Panc1 (cell line): Measurements from ENCODE around the gene IGSF11. TPM values are rescaled to one million over a fixed set of nuclear protein-coding genes. Genes with fewer than 3 reads are reported as not detected.
A peak's percentile ranks its signal among the peaks of the same experiment; 100 is the strongest.
"Not testable (repeated sequence)": the region's sequence is repeated elsewhere in the genome, so short reads cannot be mapped to it uniquely, and the experiment has no call there.

Experiments
- ATAC-seq: fragments of 200-7000 bp; cut with Tn5 transposase; 2 replicates; pipeline ENCODE4 v1.9.1; 2020; ENCODE audit warnings: mild to moderate bottlenecking, moderate library complexity
- BruUV-seq: library from RNA; stranded (reverse); fragments of 400-500 nt; replicated peaks from 2 replicates; lab custom pipeline; 2021; lab: Mats Ljungman, UMichigan
- CTCF ChIA-PET: fragments of 300-600 bp; sonication (Branson Sonifier 250); formaldehyde crosslinking; loops from one replicate; lab custom pipeline; 2022; ENCODE audit warnings: antibody characterized with exemption; lab: Charles Lee
- POLR2A ChIA-PET: fragments of 300-600 bp; sonication (Branson Sonifier 250); formaldehyde crosslinking; loops from one replicate; lab custom pipeline; 2022; ENCODE audit warnings: antibody characterized with exemption; lab: Charles Lee
- DNase-seq: peaks from one replicate; pipeline ENCODE4 v3.0.0-alpha.2; 2010; ENCODE audit warnings: low read depth, low spot score
- H3K27ac ChIP-seq: 2 replicates; pipeline ENCODE4 v1.5.1; 2011; ENCODE audit warnings: mild to moderate bottlenecking, low read length, inconsistent platforms
- H3K27me3 ChIP-seq: fragments of 200-500 bp; sonication (Bioruptor generic); 2 replicates; pipeline ENCODE4 v1.6.0; 2014; ENCODE audit warnings: low read length, inconsistent platforms; ENCODE audit not compliant: control insufficient read depth, insufficient read depth
- H3K36me3 ChIP-seq: fragments of 200-500 bp; sonication (Bioruptor generic); 2 replicates; pipeline ENCODE4 v1.5.1; 2014; ENCODE audit warnings: inconsistent platforms, mild to moderate bottlenecking, low read length, moderate library complexity; ENCODE audit not compliant: control insufficient read depth, insufficient read depth
- H3K4me1 ChIP-seq: 2 replicates; pipeline ENCODE4 v1.5.1; 2011; ENCODE audit warnings: inconsistent platforms, mild to moderate bottlenecking, low read length, moderate library complexity; ENCODE audit not compliant: control insufficient read depth, insufficient read depth
- H3K4me3 ChIP-seq, 2 experiments: 2 replicates each; pipeline ENCODE4 v1.5.1; 2011 to 2012; ENCODE audit warnings: low read depth in 2 of 2, low read length in 2 of 2, mild to moderate bottlenecking in 2 of 2, inconsistent platforms in 1 of 2, moderate library complexity in 1 of 2
- H3K9me3 ChIP-seq: fragments of 200-500 bp; sonication (Bioruptor generic); 2 replicates; pipeline ENCODE4 v1.5.1; 2014; ENCODE audit warnings: low read depth, mild to moderate bottlenecking, inconsistent platforms, low read length, moderate library complexity; ENCODE audit not compliant: control insufficient read depth, insufficient read depth
- POLR2AphosphoS5 ChIP-seq: IDR thresholded peaks from 2 replicates; pipeline ENCODE4 v1.6.1; 2012; ENCODE audit warnings: mild to moderate bottlenecking, low read depth, low read length, moderate library complexity
- SIN3A ChIP-seq: IDR thresholded peaks from 2 replicates; pipeline ENCODE4 v1.6.1; 2012; ENCODE audit warnings: low read depth, mild to moderate bottlenecking, low read length, moderate library complexity, borderline replicate concordance; ENCODE audit not compliant: insufficient read depth
- TCF7L2 ChIP-seq: IDR thresholded peaks from 2 replicates; pipeline ENCODE4 v1.6.1; 2011; ENCODE audit warnings: mild to moderate bottlenecking, low read depth, low read length, inconsistent platforms
- in situ Hi-C: cut with HindIII; loops from 2 replicates; pipeline ENCODE4 v1.10.0; 2016; ENCODE audit warnings: low sequenced_read_pairs, low pct_unique_long_range_greater_than_20kb
- intact Hi-C: fragments of 100-400 bp; cut with micrococcal nuclease; formaldehyde crosslinking; loops from one replicate; pipeline ENCODE4 v1.10.0; 2022; ENCODE audit not compliant: unreplicated experiment
- total RNA-seq: library from RNA; stranded (reverse); gene quantifications from one replicate; pipeline ENCODE4 v1.2.1, GENCODE V29; 2021; ENCODE audit not compliant: unreplicated experiment
- TF ChIP-seq, protein P1 (sequence below): fragments of 450-650 bp; IDR thresholded peaks from 2 replicates; pipeline ENCODE4 v1.5.1; 2017; ENCODE audit warnings: mild to moderate bottlenecking
- TF ChIP-seq, protein P2 (sequence below), 2 experiments: IDR thresholded peaks; 2 replicates each; pipeline ENCODE4 v1.6.1; 2011 to 2012; ENCODE audit warnings: low read depth in 2 of 2, control low read depth in 1 of 2, low read length in 1 of 2, mild to moderate bottlenecking in 1 of 2, moderate library complexity in 1 of 2; ENCODE audit not compliant: insufficient read depth in 1 of 2

Gene IGSF11
- total RNA-seq, 1 experiment from 2014 or later: 0.33 TPM

DNA sequence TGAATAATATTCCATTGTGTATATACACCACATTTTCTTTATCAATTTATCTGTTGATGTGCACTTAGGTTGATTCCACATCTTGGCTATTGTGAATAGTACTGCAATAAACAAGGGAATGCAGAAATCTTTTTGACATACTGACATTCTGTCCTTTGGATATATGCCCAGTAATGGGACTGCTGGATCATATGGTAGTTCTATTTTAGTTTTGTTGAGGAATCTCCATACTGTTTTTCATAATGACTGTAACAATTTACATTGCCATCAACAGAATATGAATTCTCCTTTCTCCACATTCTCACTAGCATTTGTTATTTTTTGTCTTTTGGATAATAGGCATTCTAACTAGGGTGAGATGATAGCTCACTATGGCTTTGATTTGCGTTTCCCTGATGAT is 174.7 kb downstream of the IGSF11 start:
- H3K27ac ChIP-seq: no peak overlapping the region
- peaks cover 2% of the 10 kb centered on the region; the same call in 1 of the 2 replicates for H3K27me3 ChIP-seq
- no peaks in the 10 kb centered on the region for H3K36me3 ChIP-seq
- intact Hi-C loops: no loop called here
- TF ChIP-seq, protein P1, sequence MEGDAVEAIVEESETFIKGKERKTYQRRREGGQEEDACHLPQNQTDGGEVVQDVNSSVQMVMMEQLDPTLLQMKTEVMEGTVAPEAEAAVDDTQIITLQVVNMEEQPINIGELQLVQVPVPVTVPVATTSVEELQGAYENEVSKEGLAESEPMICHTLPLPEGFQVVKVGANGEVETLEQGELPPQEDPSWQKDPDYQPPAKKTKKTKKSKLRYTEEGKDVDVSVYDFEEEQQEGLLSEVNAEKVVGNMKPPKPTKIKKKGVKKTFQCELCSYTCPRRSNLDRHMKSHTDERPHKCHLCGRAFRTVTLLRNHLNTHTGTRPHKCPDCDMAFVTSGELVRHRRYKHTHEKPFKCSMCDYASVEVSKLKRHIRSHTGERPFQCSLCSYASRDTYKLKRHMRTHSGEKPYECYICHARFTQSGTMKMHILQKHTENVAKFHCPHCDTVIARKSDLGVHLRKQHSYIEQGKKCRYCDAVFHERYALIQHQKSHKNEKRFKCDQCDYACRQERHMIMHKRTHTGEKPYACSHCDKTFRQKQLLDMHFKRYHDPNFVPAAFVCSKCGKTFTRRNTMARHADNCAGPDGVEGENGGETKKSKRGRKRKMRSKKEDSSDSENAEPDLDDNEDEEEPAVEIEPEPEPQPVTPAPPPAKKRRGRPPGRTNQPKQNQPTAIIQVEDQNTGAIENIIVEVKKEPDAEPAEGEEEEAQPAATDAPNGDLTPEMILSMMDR: no peak
- no peak for TF ChIP-seq TCF7L2
- no peak for TF ChIP-seq SIN3A
- TF ChIP-seq, protein P2, sequence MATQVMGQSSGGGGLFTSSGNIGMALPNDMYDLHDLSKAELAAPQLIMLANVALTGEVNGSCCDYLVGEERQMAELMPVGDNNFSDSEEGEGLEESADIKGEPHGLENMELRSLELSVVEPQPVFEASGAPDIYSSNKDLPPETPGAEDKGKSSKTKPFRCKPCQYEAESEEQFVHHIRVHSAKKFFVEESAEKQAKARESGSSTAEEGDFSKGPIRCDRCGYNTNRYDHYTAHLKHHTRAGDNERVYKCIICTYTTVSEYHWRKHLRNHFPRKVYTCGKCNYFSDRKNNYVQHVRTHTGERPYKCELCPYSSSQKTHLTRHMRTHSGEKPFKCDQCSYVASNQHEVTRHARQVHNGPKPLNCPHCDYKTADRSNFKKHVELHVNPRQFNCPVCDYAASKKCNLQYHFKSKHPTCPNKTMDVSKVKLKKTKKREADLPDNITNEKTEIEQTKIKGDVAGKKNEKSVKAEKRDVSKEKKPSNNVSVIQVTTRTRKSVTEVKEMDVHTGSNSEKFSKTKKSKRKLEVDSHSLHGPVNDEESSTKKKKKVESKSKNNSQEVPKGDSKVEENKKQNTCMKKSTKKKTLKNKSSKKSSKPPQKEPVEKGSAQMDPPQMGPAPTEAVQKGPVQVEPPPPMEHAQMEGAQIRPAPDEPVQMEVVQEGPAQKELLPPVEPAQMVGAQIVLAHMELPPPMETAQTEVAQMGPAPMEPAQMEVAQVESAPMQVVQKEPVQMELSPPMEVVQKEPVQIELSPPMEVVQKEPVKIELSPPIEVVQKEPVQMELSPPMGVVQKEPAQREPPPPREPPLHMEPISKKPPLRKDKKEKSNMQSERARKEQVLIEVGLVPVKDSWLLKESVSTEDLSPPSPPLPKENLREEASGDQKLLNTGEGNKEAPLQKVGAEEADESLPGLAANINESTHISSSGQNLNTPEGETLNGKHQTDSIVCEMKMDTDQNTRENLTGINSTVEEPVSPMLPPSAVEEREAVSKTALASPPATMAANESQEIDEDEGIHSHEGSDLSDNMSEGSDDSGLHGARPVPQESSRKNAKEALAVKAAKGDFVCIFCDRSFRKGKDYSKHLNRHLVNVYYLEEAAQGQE (IDR thresholded peaks at IDR 0.05; ENCODE audit: insufficient read depth in 1 of 2, low read depth in 2 of 2, low read length in 1 of 2): no peak
- TF ChIP-seq POLR2AphosphoS5: no peak
- ATAC-seq (no peak), DNase-seq (no peak)
- H3K4me1 ChIP-seq: no peaks in the 10 kb centered on the region
- in situ Hi-C loops: no loop called here
- BruUV-seq: no TSS peak
- no peak overlapping the region for H3K4me3 ChIP-seq
- POLR2A ChIA-PET: no interaction called here
- CTCF ChIA-PET: no interaction called here
- H3K9me3 ChIP-seq: no peaks in the 10 kb centered on the region

DNA sequence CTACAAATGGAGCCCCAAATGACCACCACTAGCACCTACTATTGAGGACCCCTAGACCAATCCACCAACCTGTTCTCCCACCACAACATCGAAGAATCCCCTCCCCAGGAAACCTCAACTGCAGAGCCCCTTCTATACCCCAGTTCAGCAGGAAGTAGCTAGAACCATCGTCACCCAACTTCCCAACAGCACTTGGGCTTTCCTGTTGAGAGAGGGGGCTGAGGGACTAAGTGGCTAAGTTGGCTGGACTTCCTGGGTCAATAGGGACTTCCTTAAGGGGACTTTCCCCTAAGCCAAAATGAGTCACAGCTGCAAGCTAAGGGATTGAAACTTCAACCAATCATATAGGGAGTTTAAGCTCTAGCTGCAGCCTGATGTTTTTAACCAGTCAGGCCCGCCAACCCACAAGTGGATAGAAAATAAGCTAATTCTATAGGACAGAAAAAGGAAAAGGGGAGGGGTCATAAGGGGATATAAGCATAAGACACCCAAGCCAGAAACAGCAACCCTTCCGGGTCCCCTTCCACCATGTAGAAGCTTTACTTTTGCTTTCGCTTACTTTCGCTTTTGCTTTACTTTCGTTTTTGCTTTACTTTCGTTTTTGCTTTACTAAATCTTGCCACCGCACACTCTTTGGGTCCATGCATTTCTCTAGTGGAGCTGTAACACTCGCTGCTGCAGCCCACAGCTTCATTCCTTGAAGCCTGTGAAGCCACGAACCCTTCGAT is 183.0 kb downstream of the IGSF11 start:
- H3K4me1 ChIP-seq, H3K36me3 ChIP-seq, intact Hi-C loops, CTCF ChIA-PET, H3K27me3 ChIP-seq, in situ Hi-C loops, H3K9me3 ChIP-seq, BruUV-seq, DNase-seq: not testable (repeated sequence)
- ATAC-seq: peak; percentile 81
- peak overlapping the region; percentile 57 for H3K27ac ChIP-seq
- H3K4me3 ChIP-seq: peak overlapping the region; percentile 31 to 65
- POLR2A ChIA-PET: interaction anchor here (0.6 to 0.7 kb wide), 2 partner anchors 24 to 1504 kb away, joined by 4 read pairs; no protein-coding TSS in a partner anchor

DNA sequence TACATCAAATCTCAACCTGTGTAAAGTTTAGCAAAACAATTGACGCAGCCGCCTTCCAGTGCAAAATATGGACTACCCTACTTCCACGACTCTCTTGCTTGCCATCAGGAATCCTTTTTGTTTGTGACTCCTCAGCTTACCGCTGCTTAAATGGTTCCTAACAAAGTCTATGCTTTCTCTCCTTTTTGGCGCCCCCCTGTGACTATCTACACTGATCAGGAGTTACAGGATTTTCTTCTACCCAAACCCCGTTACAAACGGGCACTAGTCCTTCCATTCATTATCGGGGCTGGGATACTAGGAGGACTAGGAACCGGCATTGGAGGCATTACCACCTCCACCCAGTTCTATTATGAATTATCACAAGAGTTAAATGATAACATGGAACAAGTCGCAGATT is 184.0 kb downstream of the IGSF11 start:
- intact Hi-C loops: no loop called here
- DNase-seq: no peak
- no peak for TF ChIP-seq SIN3A
- TF ChIP-seq, protein P1: peak; percentile 33
- in situ Hi-C loops: no loop called here
- no peak for ATAC-seq
- no TSS peak for BruUV-seq
- POLR2A ChIA-PET: no interaction called here
- no peak overlapping the region for H3K4me3 ChIP-seq
- H3K27me3 ChIP-seq: no peaks in the 10 kb centered on the region
- H3K36me3 ChIP-seq: no peaks in the 10 kb centered on the region
- CTCF ChIA-PET: no interaction called here
- no peaks in the 10 kb centered on the region for H3K9me3 ChIP-seq
- H3K27ac ChIP-seq: no peak overlapping the region
- H3K4me1 ChIP-seq: no peaks in the 10 kb centered on the region
